HG02884 (cell line): Measurements from ENCODE around the gene PTPRJ.

ENCODE experiments used
- ATAC-seq: cut with Tn5 transposase; IDR thresholded peaks from one replicate; pipeline ENCODE4 v1.9.1; 2021; ENCODE audit warnings: mild to moderate bottlenecking, moderate library complexity; ENCODE audit not compliant: unreplicated experiment

PTPRJ gene

GRCh38 chr11:47967577-47968525 is 12.5 kb upstream of the PTPRJ start:
- ATAC-seq = no peak

- no peak for ATAC-seq
These were observed 11.0 kb upstream of the PTPRJ start for GRCh38 chr11:47969401-47969800.

- ATAC-seq = no peak
These were observed 8.9 kb upstream of the PTPRJ start for GRCh38 chr11:47971501-47971900.

GRCh38 chr11:47973173-47973572 is 7.2 kb upstream of the PTPRJ start:
- no peak for ATAC-seq

- no peak for ATAC-seq
These were observed 3.4 kb upstream of the PTPRJ start for GRCh38 chr11:47976931-47977330.

- ATAC-seq = no peak
These were observed 2.7 kb upstream of the PTPRJ start for GRCh38 chr11:47977623-47978022.

- no peak for ATAC-seq
These were observed 826 bp upstream of the PTPRJ start for GRCh38 chr11:47979378-47980087.

GRCh38 chr11:47980907-47981621 is 705 bp downstream of the PTPRJ start:
- ATAC-seq = peak; percentile 39

GRCh38 chr11:47981667-47982404 is 1.5 kb downstream of the PTPRJ start:
- ATAC-seq = no peak

- ATAC-seq = no peak
These were observed 2.3 kb downstream of the PTPRJ start for GRCh38 chr11:47982616-47983015.

GRCh38 chr11:47983464-47984397 is 3.4 kb downstream of the PTPRJ start:
- no peak for ATAC-seq

- ATAC-seq = no peak
These were observed 5.9 kb downstream of the PTPRJ start for GRCh38 chr11:47986219-47986618.

- no peak for ATAC-seq
These were observed 6.4 kb downstream of the PTPRJ start for GRCh38 chr11:47986742-47987141.

GRCh38 chr11:47987310-47987709 is 7.0 kb downstream of the PTPRJ start:
- ATAC-seq = peak; percentile 43

- ATAC-seq = peak; percentile 13
These were observed 7.4 kb downstream of the PTPRJ start for GRCh38 chr11:47987781-47988180.

GRCh38 chr11:47989779-47990178 is 9.4 kb downstream of the PTPRJ start:
- ATAC-seq = no peak

GRCh38 chr11:47991266-47991830 is 11.0 kb downstream of the PTPRJ start:
- ATAC-seq = no peak

- no peak for ATAC-seq
These were observed 11.5 kb downstream of the PTPRJ start for GRCh38 chr11:47991894-47992293.
